ENCODE results near the gene ASIC3.

DNA sequence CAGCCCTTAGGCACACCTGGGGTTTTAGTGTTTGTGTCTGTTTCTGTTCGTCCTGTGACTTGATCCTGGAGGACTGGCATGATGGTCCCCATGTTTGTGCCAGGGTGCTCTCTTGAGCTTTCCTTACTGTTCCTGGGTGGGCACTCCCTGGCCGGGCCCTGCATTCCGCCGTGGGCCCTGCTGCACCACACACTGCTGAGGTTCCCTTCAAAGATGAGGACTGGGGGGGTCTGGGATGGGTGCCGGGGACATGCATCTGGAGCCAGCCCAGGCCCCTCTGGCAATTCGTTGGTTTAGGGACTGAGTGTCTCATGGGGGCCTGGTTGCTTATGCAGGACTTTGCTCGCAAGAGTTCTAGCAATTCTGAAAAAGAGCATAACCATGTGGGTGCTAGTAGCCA is 42.7 kb downstream of the ASIC3 start:
- TF ChIP-seq, protein P1, sequence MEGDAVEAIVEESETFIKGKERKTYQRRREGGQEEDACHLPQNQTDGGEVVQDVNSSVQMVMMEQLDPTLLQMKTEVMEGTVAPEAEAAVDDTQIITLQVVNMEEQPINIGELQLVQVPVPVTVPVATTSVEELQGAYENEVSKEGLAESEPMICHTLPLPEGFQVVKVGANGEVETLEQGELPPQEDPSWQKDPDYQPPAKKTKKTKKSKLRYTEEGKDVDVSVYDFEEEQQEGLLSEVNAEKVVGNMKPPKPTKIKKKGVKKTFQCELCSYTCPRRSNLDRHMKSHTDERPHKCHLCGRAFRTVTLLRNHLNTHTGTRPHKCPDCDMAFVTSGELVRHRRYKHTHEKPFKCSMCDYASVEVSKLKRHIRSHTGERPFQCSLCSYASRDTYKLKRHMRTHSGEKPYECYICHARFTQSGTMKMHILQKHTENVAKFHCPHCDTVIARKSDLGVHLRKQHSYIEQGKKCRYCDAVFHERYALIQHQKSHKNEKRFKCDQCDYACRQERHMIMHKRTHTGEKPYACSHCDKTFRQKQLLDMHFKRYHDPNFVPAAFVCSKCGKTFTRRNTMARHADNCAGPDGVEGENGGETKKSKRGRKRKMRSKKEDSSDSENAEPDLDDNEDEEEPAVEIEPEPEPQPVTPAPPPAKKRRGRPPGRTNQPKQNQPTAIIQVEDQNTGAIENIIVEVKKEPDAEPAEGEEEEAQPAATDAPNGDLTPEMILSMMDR (IDR thresholded peaks at IDR 0.05): no peak
- no peak for TF ChIP-seq ESRRA (IDR thresholded peaks at IDR 0.05; ENCODE audit: borderline replicate concordance, low read length)
- TF ChIP-seq MAFK (IDR thresholded peaks at IDR 0.05; ENCODE audit: partially characterized antibody): no peak
- TF ChIP-seq, protein P2, sequence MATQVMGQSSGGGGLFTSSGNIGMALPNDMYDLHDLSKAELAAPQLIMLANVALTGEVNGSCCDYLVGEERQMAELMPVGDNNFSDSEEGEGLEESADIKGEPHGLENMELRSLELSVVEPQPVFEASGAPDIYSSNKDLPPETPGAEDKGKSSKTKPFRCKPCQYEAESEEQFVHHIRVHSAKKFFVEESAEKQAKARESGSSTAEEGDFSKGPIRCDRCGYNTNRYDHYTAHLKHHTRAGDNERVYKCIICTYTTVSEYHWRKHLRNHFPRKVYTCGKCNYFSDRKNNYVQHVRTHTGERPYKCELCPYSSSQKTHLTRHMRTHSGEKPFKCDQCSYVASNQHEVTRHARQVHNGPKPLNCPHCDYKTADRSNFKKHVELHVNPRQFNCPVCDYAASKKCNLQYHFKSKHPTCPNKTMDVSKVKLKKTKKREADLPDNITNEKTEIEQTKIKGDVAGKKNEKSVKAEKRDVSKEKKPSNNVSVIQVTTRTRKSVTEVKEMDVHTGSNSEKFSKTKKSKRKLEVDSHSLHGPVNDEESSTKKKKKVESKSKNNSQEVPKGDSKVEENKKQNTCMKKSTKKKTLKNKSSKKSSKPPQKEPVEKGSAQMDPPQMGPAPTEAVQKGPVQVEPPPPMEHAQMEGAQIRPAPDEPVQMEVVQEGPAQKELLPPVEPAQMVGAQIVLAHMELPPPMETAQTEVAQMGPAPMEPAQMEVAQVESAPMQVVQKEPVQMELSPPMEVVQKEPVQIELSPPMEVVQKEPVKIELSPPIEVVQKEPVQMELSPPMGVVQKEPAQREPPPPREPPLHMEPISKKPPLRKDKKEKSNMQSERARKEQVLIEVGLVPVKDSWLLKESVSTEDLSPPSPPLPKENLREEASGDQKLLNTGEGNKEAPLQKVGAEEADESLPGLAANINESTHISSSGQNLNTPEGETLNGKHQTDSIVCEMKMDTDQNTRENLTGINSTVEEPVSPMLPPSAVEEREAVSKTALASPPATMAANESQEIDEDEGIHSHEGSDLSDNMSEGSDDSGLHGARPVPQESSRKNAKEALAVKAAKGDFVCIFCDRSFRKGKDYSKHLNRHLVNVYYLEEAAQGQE (IDR thresholded peaks at IDR 0.05): no peak
- TF ChIP-seq PHF8 (IDR thresholded peaks at IDR 0.05; ENCODE audit: borderline replicate concordance, low read depth): no peak
- TF ChIP-seq, protein P3, sequence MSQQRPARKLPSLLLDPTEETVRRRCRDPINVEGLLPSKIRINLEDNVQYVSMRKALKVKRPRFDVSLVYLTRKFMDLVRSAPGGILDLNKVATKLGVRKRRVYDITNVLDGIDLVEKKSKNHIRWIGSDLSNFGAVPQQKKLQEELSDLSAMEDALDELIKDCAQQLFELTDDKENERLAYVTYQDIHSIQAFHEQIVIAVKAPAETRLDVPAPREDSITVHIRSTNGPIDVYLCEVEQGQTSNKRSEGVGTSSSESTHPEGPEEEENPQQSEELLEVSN (IDR thresholded peaks at IDR 0.05; ENCODE audit: borderline replicate concordance, low read depth): no peak
- no peak for TF ChIP-seq HOXA7 (CRISPR knock-in tag; IDR thresholded peaks at IDR 0.05)
- TF ChIP-seq RAD21 (conservative IDR thresholded peaks at IDR 0.05 in 1 of 2, IDR thresholded peaks at IDR 0.05 in 1 of 2): no peak
- no peak for TF ChIP-seq POLR2A (IDR thresholded peaks at IDR 0.05; ENCODE audit: low read length)
- no peak for TF ChIP-seq CEBPB (IDR thresholded peaks at IDR 0.05)

All from A549 (cell line).